ENCODE results near the gene GRAMD2B.

GRCh38 chr5:126526493-126526892 is 103.3 kb downstream of the GRAMD2B start:
- TF ChIP-seq EZH2 (optimal IDR thresholded peaks at IDR 0.05; ENCODE audit: low read depth, low read length): no peak
- TF ChIP-seq CTCF (IDR thresholded peaks at IDR 0.05; ENCODE audit: low read length): no peak
